NCI-H1930 (cell line): ENCODE results near the gene MTHFD2.
"Not testable (repeated sequence)": the region's sequence is repeated elsewhere in the genome, so short reads cannot be mapped to it uniquely, and the experiment has no call there.

Experiments
- DNase-seq, 2 experiments: peaks; one replicate each; lab custom pipeline; 2025; lab: John Stamatoyannopoulos, UW

The MTHFD2 gene

GRCh38 chr2:74198023-74198460 is 373 bp upstream of the MTHFD2 start:
- DNase-seq: no peak

- DNase-seq: no peak
Observed at GRCh38 chr2:74199275-74199701, 873 bp downstream of the MTHFD2 start.

GRCh38 chr2:74199871-74200305 is 1.5 kb downstream of the MTHFD2 start:
- no peak for DNase-seq

GRCh38 chr2:74201196-74201595 is 2.8 kb downstream of the MTHFD2 start:
- no peak for DNase-seq

GRCh38 chr2:74201596-74201995 is 3.2 kb downstream of the MTHFD2 start:
- DNase-seq: no peak

- no peak for DNase-seq
Observed at GRCh38 chr2:74204436-74204835, 6.0 kb downstream of the MTHFD2 start.

GRCh38 chr2:74205113-74205512 is 6.7 kb downstream of the MTHFD2 start:
- no peak for DNase-seq

GRCh38 chr2:74205596-74205995 is 7.2 kb downstream of the MTHFD2 start:
- no peak for DNase-seq

- DNase-seq: no peak
Observed at GRCh38 chr2:74206180-74206688, 7.8 kb downstream of the MTHFD2 start.

GRCh38 chr2:74212702-74213410 is 14.4 kb downstream of the MTHFD2 start:
- DNase-seq: no peak

- DNase-seq: not testable (repeated sequence)
Observed at GRCh38 chr2:74215771-74216170, 17.4 kb downstream of the MTHFD2 start.

GRCh38 chr2:74216642-74217041 is 18.2 kb downstream of the MTHFD2 start:
- no peak for DNase-seq

GRCh38 chr2:74219846-74220486 is 21.6 kb downstream of the MTHFD2 start:
- DNase-seq: no peak

GRCh38 chr2:74221091-74221490 is 22.7 kb downstream of the MTHFD2 start:
- no peak for DNase-seq

GRCh38 chr2:74221604-74222299 is 23.3 kb downstream of the MTHFD2 start:
- no peak for DNase-seq

GRCh38 chr2:74222300-74222650 is 23.9 kb downstream of the MTHFD2 start:
- DNase-seq: no peak

- DNase-seq: no peak
Observed at GRCh38 chr2:74223941-74224770, 25.7 kb downstream of the MTHFD2 start.

- DNase-seq: no peak
Observed at GRCh38 chr2:74225698-74226459, 27.5 kb downstream of the MTHFD2 start.

GRCh38 chr2:74226648-74227213 is 28.3 kb downstream of the MTHFD2 start:
- no peak for DNase-seq

GRCh38 chr2:74227646-74228045 is 29.2 kb downstream of the MTHFD2 start:
- no peak for DNase-seq

GRCh38 chr2:74228772-74229171 is 30.4 kb downstream of the MTHFD2 start:
- no peak for DNase-seq
